H9 (cell line): Measurements from ENCODE around the gene SART1. TPM values are rescaled to one million over a fixed set of nuclear protein-coding genes. Genes with fewer than 3 reads are reported as not detected.
A peak's percentile ranks its signal among the peaks of the same experiment; 100 is the strongest.

Experiments used
- DNase-seq: peaks from one replicate; pipeline ENCODE4 v3.0.0-alpha.2; 2017
- H2AFZ ChIP-seq: one replicate; pipeline ENCODE4 v1.6.1; 2013; ENCODE audit warnings: mild to moderate bottlenecking, low read length, control low read depth, moderate library complexity
- H2AK5ac ChIP-seq: 2 replicates; pipeline ENCODE4 v1.6.1; 2013; ENCODE audit warnings: low read length, control low read depth, mixed read lengths; ENCODE audit not compliant: insufficient read length
- H2BK120ac ChIP-seq: one replicate; pipeline ENCODE4 v1.6.1; 2013; ENCODE audit warnings: low read depth, mild to moderate bottlenecking, low read length, control low read depth, inconsistent platforms; ENCODE audit not compliant: poor library complexity, severe bottlenecking
- H2BK12ac ChIP-seq: 2 replicates; pipeline ENCODE4 v1.6.1; 2013; ENCODE audit warnings: low read length, control low read depth, mixed read lengths, low read depth; ENCODE audit not compliant: insufficient read length
- H2BK15ac ChIP-seq: 2 replicates; pipeline ENCODE4 v1.6.1; 2013; ENCODE audit warnings: low read depth, low read length, control low read depth
- H2BK20ac ChIP-seq: one replicate; pipeline ENCODE4 v1.6.1; 2013; ENCODE audit warnings: low read depth, mild to moderate bottlenecking, low read length, control low read depth, inconsistent platforms; ENCODE audit not compliant: poor library complexity, severe bottlenecking
- H2BK5ac ChIP-seq: 2 replicates; pipeline ENCODE4 v1.6.1; 2013; ENCODE audit warnings: low read length, control low read depth, mixed read lengths; ENCODE audit not compliant: insufficient read length
- H3K14ac ChIP-seq: 2 replicates; pipeline ENCODE4 v1.6.1; 2013; ENCODE audit warnings: low read length, control low read depth; ENCODE audit not compliant: insufficient read depth
- H3K18ac ChIP-seq: 2 replicates; pipeline ENCODE4 v1.6.1; 2013; ENCODE audit warnings: low read depth, mild to moderate bottlenecking, mixed read lengths, low read length, control low read depth; ENCODE audit not compliant: insufficient read length
- H3K23ac ChIP-seq: 2 replicates; pipeline ENCODE4 v1.6.1; 2013; ENCODE audit warnings: low read length, control low read depth, mixed read lengths, low read depth; ENCODE audit not compliant: insufficient read length
- H3K23me2 ChIP-seq: 2 replicates; pipeline ENCODE4 v1.6.1; 2013; ENCODE audit warnings: low read depth, mild to moderate bottlenecking, mixed read lengths, low read length, control low read depth; ENCODE audit not compliant: insufficient read length, poor library complexity, severe bottlenecking
- H3K27ac ChIP-seq: 2 replicates; pipeline ENCODE4 v1.5.1; 2013; ENCODE audit warnings: low read length, control low read depth, mixed read lengths, low read depth; ENCODE audit not compliant: insufficient read length
- H3K27me3 ChIP-seq: 2 replicates; pipeline ENCODE4 v1.6.1; 2013; ENCODE audit warnings: low read length, control low read depth, inconsistent platforms; ENCODE audit not compliant: insufficient read depth
- H3K4ac ChIP-seq: 2 replicates; pipeline ENCODE4 v1.6.1; 2013; ENCODE audit warnings: low read depth, mild to moderate bottlenecking, control low read depth, inconsistent platforms, low read length, moderate library complexity
- H3K4me1 ChIP-seq: 2 replicates; pipeline ENCODE4 v1.6.1; 2013; ENCODE audit warnings: low read length, control low read depth, inconsistent platforms; ENCODE audit not compliant: insufficient read depth
- H3K4me2 ChIP-seq: 2 replicates; pipeline ENCODE4 v1.6.1; 2013; ENCODE audit warnings: low read length, control low read depth, mixed read lengths; ENCODE audit not compliant: insufficient read length, insufficient read depth
- H3K56ac ChIP-seq: 2 replicates; pipeline ENCODE4 v1.6.1; 2013; ENCODE audit warnings: low read depth, mild to moderate bottlenecking, mixed read lengths, low read length, control low read depth; ENCODE audit not compliant: insufficient read length
- H3K79me1 ChIP-seq: 2 replicates; pipeline ENCODE4 v1.6.1; 2013; ENCODE audit warnings: low read depth, mild to moderate bottlenecking, moderate library complexity, low read length, control low read depth, inconsistent platforms; ENCODE audit not compliant: insufficient read depth, poor library complexity, severe bottlenecking
- H3K79me2 ChIP-seq: 2 replicates; pipeline ENCODE4 v1.6.1; 2013; ENCODE audit warnings: low read length, control low read depth, inconsistent platforms; ENCODE audit not compliant: insufficient read depth
- H3K9ac ChIP-seq: 2 replicates; pipeline ENCODE4 v1.6.1; 2013; ENCODE audit warnings: low read length, control low read depth, mixed read lengths; ENCODE audit not compliant: insufficient read length; ENCODE audit errors: extremely low read depth
- H3K9me3 ChIP-seq: one replicate; pipeline ENCODE4 v1.6.1; 2013; ENCODE audit warnings: low read depth, low read length, inconsistent platforms; ENCODE audit not compliant: control insufficient read depth
- H3T11ph ChIP-seq: one replicate; pipeline ENCODE4 v1.6.1; 2013; ENCODE audit warnings: mild to moderate bottlenecking, low read length, control low read depth, inconsistent platforms
- H4K20me1 ChIP-seq: one replicate; pipeline ENCODE4 v1.6.1; 2013; ENCODE audit not compliant: control insufficient read depth, insufficient read length, insufficient read depth
- H4K5ac ChIP-seq: 2 replicates; pipeline ENCODE4 v1.6.1; 2013; ENCODE audit warnings: low read depth, mild to moderate bottlenecking, mixed read lengths, low read length, control low read depth; ENCODE audit not compliant: insufficient read length
- H4K8ac ChIP-seq: replicated peaks from 2 replicates; pipeline ENCODE4 v1.6.1; 2013; ENCODE audit warnings: low read length, control low read depth, mixed read lengths, low read depth; ENCODE audit not compliant: insufficient read length
- H4K91ac ChIP-seq: 2 replicates; pipeline ENCODE4 v1.6.1; 2013; ENCODE audit warnings: low read depth, mild to moderate bottlenecking, moderate library complexity, mixed read lengths, low read length, control low read depth; ENCODE audit not compliant: insufficient read length
- H3K27ac Mint-ChIP-seq, 3 experiments: 2 replicates in 2 of 3; 3 replicates in 1 of 3; pipeline ENCODE4 v1.8.0; 2020 to 2021; ENCODE audit warnings: mixed read lengths in 3 of 3, mild to moderate bottlenecking in 1 of 3, moderate library complexity in 1 of 3
- H3K27me3 Mint-ChIP-seq: 2 replicates; pipeline ENCODE4 v1.8.0; 2021; ENCODE audit warnings: low read depth, mild to moderate bottlenecking, moderate library complexity, mixed read lengths
- H3K36me3 Mint-ChIP-seq, 3 experiments: 2 replicates in 2 of 3; 3 replicates in 1 of 3; pipeline ENCODE4 v1.8.0; 2020 to 2021; ENCODE audit warnings: low read depth in 3 of 3, mixed read lengths in 3 of 3; ENCODE audit not compliant: insufficient read depth in 1 of 3
- H3K4me1 Mint-ChIP-seq, 2 experiments: 2 replicates each; pipeline ENCODE4 v1.8.0; 2020; ENCODE audit warnings: mixed read lengths in 2 of 2
- H3K4me3 Mint-ChIP-seq, 2 experiments: 2 replicates in 1 of 2; 3 replicates in 1 of 2; pipeline ENCODE4 v1.8.0; 2020 to 2021; ENCODE audit warnings: mild to moderate bottlenecking in 2 of 2, mixed read lengths in 2 of 2, moderate library complexity in 1 of 2
- H3K9me3 Mint-ChIP-seq, 2 experiments: 2 replicates in 1 of 2; 3 replicates in 1 of 2; pipeline ENCODE4 v1.8.0; 2020; ENCODE audit warnings: mild to moderate bottlenecking in 2 of 2, mixed read lengths in 2 of 2, moderate library complexity in 1 of 2
- WGBS: extraction: QIAGEN DNeasy Blood & Tissue Kit; methylation state at CpG from one replicate; pipeline ENCODE4 v1.1.7; 2013; ENCODE audit warnings: missing lambda C conversion rate, low lambda C conversion rate, mixed read lengths; ENCODE audit not compliant: insufficient read length; ENCODE audit errors: extremely low coverage; 5-methylcytosine and 5-hydroxymethylcytosine counted together
- total RNA-seq: library from RNA; stranded (reverse); gene quantifications from 2 replicates; pipeline ENCODE4 v1.2.1, GENCODE V29; 2021
- TF ChIP-seq, protein P1 (sequence below): fragments of 200-600 bp; sonication (generic); conservative IDR thresholded peaks from 3 replicates; pipeline ENCODE4 v1.8.0; 2021; ENCODE audit warnings: antibody characterized with exemption, mild to moderate bottlenecking

The SART1 gene
- total RNA-seq, 1 experiment from 2014 or later, result 52.0 TPM

DNA sequence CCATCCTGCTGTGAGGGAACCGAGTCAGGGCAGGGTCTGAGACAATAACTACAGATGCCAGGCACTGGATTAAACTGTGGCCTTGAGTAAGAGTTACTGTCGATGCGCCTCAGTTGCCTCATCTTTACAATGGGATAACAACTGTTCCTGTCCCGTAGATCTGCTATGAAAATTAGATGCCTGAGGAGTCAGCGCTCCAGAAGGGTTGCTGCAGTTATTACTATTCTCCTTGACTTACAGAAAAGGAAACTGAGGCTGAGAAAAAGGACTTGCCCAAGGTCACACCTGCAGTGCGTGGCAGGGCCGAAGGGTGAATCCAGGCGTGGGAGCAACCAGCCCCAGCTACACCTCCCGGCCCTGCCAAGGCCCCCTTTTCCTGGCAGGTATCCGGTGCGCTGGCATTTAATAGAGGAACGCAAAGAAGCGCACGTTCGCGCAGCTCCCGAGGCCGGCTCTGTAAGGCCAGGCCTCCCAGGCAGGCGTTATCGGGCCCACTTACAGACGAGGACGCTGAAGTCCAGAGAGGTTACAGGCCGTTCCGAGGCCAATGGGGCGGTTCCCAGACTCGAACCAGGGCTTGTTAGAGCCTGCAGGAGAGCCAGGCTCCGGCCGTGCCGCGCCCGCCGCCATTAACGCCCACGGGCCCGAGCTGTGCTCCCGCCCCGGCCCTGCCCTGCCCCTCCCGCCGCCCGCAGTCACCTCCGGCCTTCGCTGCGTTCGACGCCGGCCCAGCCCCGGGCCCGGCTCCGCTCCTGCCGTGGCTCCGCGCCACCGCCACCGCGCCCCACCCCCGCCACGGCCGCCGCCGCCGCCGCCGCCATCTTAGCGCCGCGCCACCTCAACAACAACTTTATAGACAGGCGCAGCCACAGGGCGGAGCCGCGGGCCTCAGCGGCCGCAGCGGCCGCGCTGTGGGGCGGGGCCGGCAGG, 43.1 kb upstream of the SART1 start, which contains the start of gene C11orf68:
Gene C11orf68, minus strand, starts transcription at position 852 of the 930 bp plus-strand sequence. Its CDS starts 31 bp downstream, at position 821.
- Histone ChIP-seq H3K56ac (no peak within 1 kb of the TSS), H3K9ac (peak within 1 kb of the TSS; percentile 81), H2BK20ac (no peak within 1 kb of the TSS), H2AK5ac (no peak within 1 kb of the TSS), H3K79me1 (no peaks in the 10 kb centered on the region), H4K91ac (no peak within 1 kb of the TSS), H3K27ac (no peak within 1 kb of the TSS), H4K8ac (no peak within 1 kb of the TSS), H2AFZ (no peak within 1 kb of the TSS), H3K14ac (peak within 1 kb of the TSS; percentile 92), H2BK120ac (no peak within 1 kb of the TSS), H3T11ph (no peak within 1 kb of the TSS), H3K18ac (peak within 1 kb of the TSS; percentile 56), H3K23me2 (peaks cover 11% of the 10 kb centered on the region), H2BK15ac (no peak within 1 kb of the TSS), H3K79me2 (no peaks in the 10 kb centered on the region), H3K4ac (no peak within 1 kb of the TSS), H3K4me1 (no peaks in the 10 kb centered on the region; the same call in 1 of the 2 replicates), H3K9me3 (no peaks in the 10 kb centered on the region), H4K5ac (no peak within 1 kb of the TSS), H4K20me1 (no peaks in the 10 kb centered on the region), H2BK5ac (no peak within 1 kb of the TSS), H2BK12ac (no peak within 1 kb of the TSS), H3K27me3 (no peaks in the 10 kb centered on the region), H3K4me2 (peak within 1 kb of the TSS; percentile 60), H3K23ac (no peak within 1 kb of the TSS)
- H3K9me3 Mint-ChIP-seq, result no peaks in the 10 kb centered on the region; a peak in 1 of 5 replicates
- DNase-seq, result no peak
- TF ChIP-seq, protein P1, sequence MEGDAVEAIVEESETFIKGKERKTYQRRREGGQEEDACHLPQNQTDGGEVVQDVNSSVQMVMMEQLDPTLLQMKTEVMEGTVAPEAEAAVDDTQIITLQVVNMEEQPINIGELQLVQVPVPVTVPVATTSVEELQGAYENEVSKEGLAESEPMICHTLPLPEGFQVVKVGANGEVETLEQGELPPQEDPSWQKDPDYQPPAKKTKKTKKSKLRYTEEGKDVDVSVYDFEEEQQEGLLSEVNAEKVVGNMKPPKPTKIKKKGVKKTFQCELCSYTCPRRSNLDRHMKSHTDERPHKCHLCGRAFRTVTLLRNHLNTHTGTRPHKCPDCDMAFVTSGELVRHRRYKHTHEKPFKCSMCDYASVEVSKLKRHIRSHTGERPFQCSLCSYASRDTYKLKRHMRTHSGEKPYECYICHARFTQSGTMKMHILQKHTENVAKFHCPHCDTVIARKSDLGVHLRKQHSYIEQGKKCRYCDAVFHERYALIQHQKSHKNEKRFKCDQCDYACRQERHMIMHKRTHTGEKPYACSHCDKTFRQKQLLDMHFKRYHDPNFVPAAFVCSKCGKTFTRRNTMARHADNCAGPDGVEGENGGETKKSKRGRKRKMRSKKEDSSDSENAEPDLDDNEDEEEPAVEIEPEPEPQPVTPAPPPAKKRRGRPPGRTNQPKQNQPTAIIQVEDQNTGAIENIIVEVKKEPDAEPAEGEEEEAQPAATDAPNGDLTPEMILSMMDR, result no peak
- peaks cover 4% of the 10 kb centered on the region for H3K27me3 Mint-ChIP-seq
- peak within 1 kb of the TSS; percentile 84 to 93 for H3K4me3 Mint-ChIP-seq
- peaks cover 1 to 23% (median 23%) of the 10 kb centered on the region in 3 experiments; a peak in 6 of 7 replicates for H3K36me3 Mint-ChIP-seq
- H3K4me1 Mint-ChIP-seq, result peaks cover 21 to 28% of the 10 kb centered on the region in 2 experiments
- peak within 1 kb of the TSS in 2 of 3 experiments; percentile 72 to 86; a peak in 2 of 7 replicates for H3K27ac Mint-ChIP-seq
- WGBS, result no CpG with 5 or more reads among the region's 77 CpGs
